Measurements from ENCODE around the gene LALBA. TPM values are rescaled to one million over a fixed set of nuclear protein-coding genes. Genes with fewer than 3 reads are reported as not detected.

The LALBA gene
- total and polyA plus RNA-seq, 2 of the 13 experiments (the other 11 are each of a cell fraction or from before 2014, with no cell fraction given), result not detected

DNA sequence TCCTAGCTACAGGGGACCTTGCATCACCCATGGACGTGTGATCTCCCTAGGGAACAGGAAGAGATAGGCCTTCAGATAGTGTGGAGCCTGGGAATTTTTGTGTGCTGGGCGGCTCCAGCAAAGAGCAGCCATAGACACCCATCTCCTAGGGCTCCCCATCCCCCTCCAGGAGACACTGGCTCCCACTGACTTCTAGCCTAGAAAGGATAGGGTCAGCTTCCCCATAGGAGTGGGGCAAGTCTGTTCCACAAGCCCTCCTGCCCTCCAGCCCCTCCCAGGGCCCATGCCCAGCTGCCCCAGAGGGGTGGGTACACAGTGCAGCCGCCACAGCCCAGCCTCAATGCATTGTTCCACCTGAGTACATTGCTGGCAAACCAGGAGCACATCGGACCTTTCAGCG, 16.5 kb upstream of the LALBA start:
- FAIRE-seq (no peak), DNase-seq (ENCODE audit: low spot score) (no peak), ATAC-seq (no peak)
- in situ Hi-C loops (cut with HindIII; ENCODE audit: extremely low pct_ligation_motif_present, low pct_unique_long_range_greater_than_20kb) (no loop called here), intact Hi-C loops (cut with micrococcal nuclease; ENCODE audit: unreplicated experiment) (no loop called here)
- no peak overlapping the region for H3K4me2 ChIP-seq (ENCODE audit: low read depth, low read length)
- BruUV-seq (replicated peaks), result no TSS peak
- no peaks in the 10 kb centered on the region for H3K79me2 ChIP-seq (ENCODE audit: insufficient read depth, low read length)
- peaks cover 0 to 5% of the 10 kb centered on the region in 2 experiments; a peak in 2 of 5 replicates for H3K27me3 ChIP-seq (ENCODE audit: control insufficient read depth in 1 of 2, insufficient read depth in 2 of 2, low read length in 2 of 2)
- no peaks in the 10 kb centered on the region for H4K20me1 ChIP-seq (ENCODE audit: insufficient read depth, low read length)
- H3K9ac ChIP-seq (ENCODE audit: insufficient read depth, low read depth, low read length), result no peak overlapping the region
- no peaks in the 10 kb centered on the region for H3K9me3 ChIP-seq (ENCODE audit: low read length)
- H3K27ac ChIP-seq (ENCODE audit: extremely low read length, insufficient read depth, low read length), result no peak overlapping the region
- TF ChIP-seq ELF3 (CRISPR knock-in tag; IDR thresholded peaks at IDR 0.05) (no peak), ZNF20 (CRISPR knock-in tag; IDR thresholded peaks at IDR 0.05) (no peak), ZBTB7A (CRISPR knock-in tag; IDR thresholded peaks at IDR 0.05) (no peak), MED8 (CRISPR knock-in tag; IDR thresholded peaks at IDR 0.05; ENCODE audit: insufficient replicate concordance) (no peak)
- TF ChIP-seq, protein P1, sequence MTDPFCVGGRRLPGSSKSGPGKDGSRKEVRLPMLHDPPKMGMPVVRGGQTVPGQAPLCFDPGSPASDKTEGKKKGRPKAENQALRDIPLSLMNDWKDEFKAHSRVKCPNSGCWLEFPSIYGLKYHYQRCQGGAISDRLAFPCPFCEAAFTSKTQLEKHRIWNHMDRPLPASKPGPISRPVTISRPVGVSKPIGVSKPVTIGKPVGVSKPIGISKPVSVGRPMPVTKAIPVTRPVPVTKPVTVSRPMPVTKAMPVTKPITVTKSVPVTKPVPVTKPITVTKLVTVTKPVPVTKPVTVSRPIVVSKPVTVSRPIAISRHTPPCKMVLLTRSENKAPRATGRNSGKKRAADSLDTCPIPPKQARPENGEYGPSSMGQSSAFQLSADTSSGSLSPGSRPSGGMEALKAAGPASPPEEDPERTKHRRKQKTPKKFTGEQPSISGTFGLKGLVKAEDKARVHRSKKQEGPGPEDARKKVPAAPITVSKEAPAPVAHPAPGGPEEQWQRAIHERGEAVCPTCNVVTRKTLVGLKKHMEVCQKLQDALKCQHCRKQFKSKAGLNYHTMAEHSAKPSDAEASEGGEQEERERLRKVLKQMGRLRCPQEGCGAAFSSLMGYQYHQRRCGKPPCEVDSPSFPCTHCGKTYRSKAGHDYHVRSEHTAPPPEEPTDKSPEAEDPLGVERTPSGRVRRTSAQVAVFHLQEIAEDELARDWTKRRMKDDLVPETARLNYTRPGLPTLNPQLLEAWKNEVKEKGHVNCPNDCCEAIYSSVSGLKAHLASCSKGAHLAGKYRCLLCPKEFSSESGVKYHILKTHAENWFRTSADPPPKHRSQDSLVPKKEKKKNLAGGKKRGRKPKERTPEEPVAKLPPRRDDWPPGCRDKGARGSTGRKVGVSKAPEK (CRISPR knock-in tag; IDR thresholded peaks at IDR 0.05; ENCODE audit: borderline replicate concordance), result no peak
- TF ChIP-seq, protein P2, sequence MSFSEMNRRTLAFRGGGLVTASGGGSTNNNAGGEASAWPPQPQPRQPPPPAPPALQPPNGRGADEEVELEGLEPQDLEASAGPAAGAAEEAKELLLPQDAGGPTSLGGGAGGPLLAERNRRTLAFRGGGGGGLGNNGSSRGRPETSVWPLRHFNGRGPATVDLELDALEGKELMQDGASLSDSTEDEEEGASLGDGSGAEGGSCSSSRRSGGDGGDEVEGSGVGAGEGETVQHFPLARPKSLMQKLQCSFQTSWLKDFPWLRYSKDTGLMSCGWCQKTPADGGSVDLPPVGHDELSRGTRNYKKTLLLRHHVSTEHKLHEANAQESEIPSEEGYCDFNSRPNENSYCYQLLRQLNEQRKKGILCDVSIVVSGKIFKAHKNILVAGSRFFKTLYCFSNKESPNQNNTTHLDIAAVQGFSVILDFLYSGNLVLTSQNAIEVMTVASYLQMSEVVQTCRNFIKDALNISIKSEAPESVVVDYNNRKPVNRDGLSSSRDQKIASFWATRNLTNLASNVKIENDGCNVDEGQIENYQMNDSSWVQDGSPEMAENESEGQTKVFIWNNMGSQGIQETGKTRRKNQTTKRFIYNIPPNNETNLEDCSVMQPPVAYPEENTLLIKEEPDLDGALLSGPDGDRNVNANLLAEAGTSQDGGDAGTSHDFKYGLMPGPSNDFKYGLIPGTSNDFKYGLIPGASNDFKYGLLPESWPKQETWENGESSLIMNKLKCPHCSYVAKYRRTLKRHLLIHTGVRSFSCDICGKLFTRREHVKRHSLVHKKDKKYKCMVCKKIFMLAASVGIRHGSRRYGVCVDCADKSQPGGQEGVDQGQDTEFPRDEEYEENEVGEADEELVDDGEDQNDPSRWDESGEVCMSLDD (CRISPR knock-in tag; IDR thresholded peaks at IDR 0.05; ENCODE audit: borderline replicate concordance), result no peak
- H2AFZ ChIP-seq (ENCODE audit: low read length), result no peak overlapping the region
- CTCF ChIA-PET (ENCODE audit: low intra/inter-chr PET ratio, low total read pairs), result no interaction called here
- peaks cover 6% of the 10 kb centered on the region; the same call in 1 of the 2 replicates for H3K4me1 ChIP-seq (ENCODE audit: insufficient read depth, low read length)
- H3K4me3 ChIP-seq (replicated peaks in 1 of 3; ENCODE audit: insufficient read depth in 1 of 3, low read depth in 2 of 3, low read length in 3 of 3), result no peak overlapping the region
- POLR2A ChIA-PET, result no interaction called here
- no peaks in the 10 kb centered on the region for H3K36me3 ChIP-seq (replicated peaks in 1 of 2; ENCODE audit: control insufficient read depth in 1 of 2, insufficient read depth in 2 of 2, low read length in 2 of 2)
- WGBS (ENCODE audit: low lambda C conversion rate), result 100% methylated on average over 1 of the region's 5 CpGs

All from HepG2 (cell line).